Thymus (tissue), 11 donors: ENCODE results near the gene AMACR. TPM values are rescaled to one million over a fixed set of nuclear protein-coding genes. Genes with fewer than 3 reads are reported as not detected.

Experiments used
- DNase-seq, 9 donors: peaks; one replicate each; pipeline ENCODE4 v3.0.0-alpha.2; 2013; ENCODE audit warnings: low spot score in 9 of 9, low read depth in 6 of 9, missing footprints in 1 of 9
- H3K27ac ChIP-seq, 2 donors: one replicate each; pipeline ENCODE4 v1.5.1; 2013; ENCODE audit warnings: control low read depth in 1 of 2, low read depth in 1 of 2, low read length in 1 of 2, mild to moderate bottlenecking in 1 of 2, moderate library complexity in 1 of 2
- H3K27me3 ChIP-seq, 2 donors: one replicate each; pipeline ENCODE4 v1.5.1; 2013; ENCODE audit warnings: low read length in 1 of 2; ENCODE audit not compliant: control insufficient read depth in 2 of 2, insufficient read depth in 1 of 2
- H3K36me3 ChIP-seq, 2 donors: one replicate each; pipeline ENCODE4 v1.5.1; 2013; ENCODE audit warnings: low read length in 1 of 2, mild to moderate bottlenecking in 1 of 2, moderate library complexity in 1 of 2; ENCODE audit not compliant: control insufficient read depth in 2 of 2, insufficient read depth in 2 of 2
- H3K4me1 ChIP-seq, 2 donors: one replicate each; pipeline ENCODE4 v1.5.1; 2013; ENCODE audit warnings: low read length in 2 of 2; ENCODE audit not compliant: control insufficient read depth in 2 of 2, insufficient read depth in 2 of 2
- H3K4me3 ChIP-seq, 2 donors: one replicate each; pipeline ENCODE4 v1.5.1; 2013; ENCODE audit warnings: low read length in 2 of 2, control low read depth in 1 of 2, mild to moderate bottlenecking in 1 of 2
- H3K9me3 ChIP-seq, 2 donors: one replicate each; pipeline ENCODE4 v1.5.1; 2013; ENCODE audit warnings: low read length in 1 of 2, mild to moderate bottlenecking in 1 of 2; ENCODE audit not compliant: control insufficient read depth in 2 of 2, insufficient read depth in 1 of 2
- WGBS: extraction: QIAGEN DNeasy Blood & Tissue Kit; methylation state at CpG from one replicate; pipeline ENCODE4 v1.1.7; 2013; 5-methylcytosine and 5-hydroxymethylcytosine counted together
- polyA plus RNA-seq: library from polyadenylated mRNA; stranded (reverse); fragments of 200-250 nt; gene quantifications from one replicate; pipeline ENCODE4 v1.2.3, GENCODE V29; 2013
- total RNA-seq: library from RNA; stranded (reverse); fragments of 120-200 nt; gene quantifications from one replicate; pipeline ENCODE4 v1.2.4, GENCODE V29; 2013
- donor health status: healthy.

AMACR gene
- total and polyA plus RNA-seq, 2 donors = 7.5 to 7.8 TPM

- H3K4me3 ChIP-seq = no peak overlapping the region
- no peaks in the 10 kb centered on the region for H3K4me1 ChIP-seq
- no peak overlapping the region for H3K27ac ChIP-seq
- H3K9me3 ChIP-seq = no peaks in the 10 kb centered on the region
- 97% methylated on average over 4 of the region's 4 CpGs for WGBS
- H3K36me3 ChIP-seq = peaks cover 5 to 11% of the 10 kb centered on the region in 2 donors
- H3K27me3 ChIP-seq = no peaks in the 10 kb centered on the region
- no peak for DNase-seq
These were observed 43.6 kb upstream of the AMACR start for GRCh38 chr5:34051374-34051980.

GRCh38 chr5:34047774-34048572, 40.1 kb upstream of the AMACR start:
- DNase-seq = no peak
- no peak overlapping the region for H3K27ac ChIP-seq

GRCh38 chr5:34047143-34047542, 39.3 kb upstream of the AMACR start:
- H3K36me3 ChIP-seq = peaks cover 5 to 11% of the 10 kb centered on the region in 2 donors
- H3K27ac ChIP-seq = no peak overlapping the region
- H3K27me3 ChIP-seq = no peaks in the 10 kb centered on the region
- H3K4me1 ChIP-seq = peaks cover 0 to 12% of the 10 kb centered on the region in 2 donors
- WGBS = 97% methylated on average over 4 of the region's 4 CpGs
- H3K9me3 ChIP-seq = no peaks in the 10 kb centered on the region
- no peak for DNase-seq
- no peak overlapping the region for H3K4me3 ChIP-seq

More at GRCh38 chr5:34047774-34048572, 40.1 kb upstream of the AMACR start:
- no peak overlapping the region for H3K4me3 ChIP-seq
- peaks cover 5 to 11% of the 10 kb centered on the region in 2 donors for H3K36me3 ChIP-seq
- H3K9me3 ChIP-seq = no peaks in the 10 kb centered on the region
- no peaks in the 10 kb centered on the region for H3K27me3 ChIP-seq
- H3K4me1 ChIP-seq = peaks cover 0 to 10% of the 10 kb centered on the region in 2 donors

GRCh38 chr5:34045996-34046395, 38.1 kb upstream of the AMACR start:
- no peaks in the 10 kb centered on the region for H3K9me3 ChIP-seq
- peaks cover 0 to 3% of the 10 kb centered on the region in 2 donors for H3K36me3 ChIP-seq
- H3K27me3 ChIP-seq = no peaks in the 10 kb centered on the region
- H3K4me3 ChIP-seq = no peak overlapping the region
- no peak overlapping the region for H3K27ac ChIP-seq
- no peak for DNase-seq
- peaks cover 0 to 12% of the 10 kb centered on the region in 2 donors for H3K4me1 ChIP-seq

GRCh38 chr5:34045023-34045422, 37.2 kb upstream of the AMACR start:
- DNase-seq = peak in 1 of 9 donors; percentile 30
- Histone ChIP-seq H3K4me3 (no peak overlapping the region), H3K27me3 (no peaks in the 10 kb centered on the region), H3K27ac (no peak overlapping the region), H3K9me3 (no peaks in the 10 kb centered on the region), H3K4me1 (peaks cover 0 to 12% of the 10 kb centered on the region in 2 donors), H3K36me3 (peaks cover 0 to under 1% of the 10 kb centered on the region in 2 donors)
- 98% methylated on average over 3 of the region's 3 CpGs for WGBS

GRCh38 chr5:34043099-34043876, 35.4 kb upstream of the AMACR start, which contains the start of gene C1QTNF3:
Gene C1QTNF3 (minus strand): TSS chr5:34043213. CDS start chr5:34043125, 88 bp downstream.
- H3K9me3 ChIP-seq = no peaks in the 10 kb centered on the region
- peak in 5 of 9 donors; percentile 13 to 68 (median 18) for DNase-seq
- H3K4me1 ChIP-seq = peaks cover 0 to 12% of the 10 kb centered on the region in 2 donors
- no peak within 1 kb of the TSS for H3K4me3 ChIP-seq
- no peaks in the 10 kb centered on the region for H3K36me3 ChIP-seq
- H3K27ac ChIP-seq = peak within 1 kb of the TSS in 1 of 2 donors; percentile 14
- WGBS = 73% methylated on average over 10 of the region's 10 CpGs
- no peaks in the 10 kb centered on the region for H3K27me3 ChIP-seq

GRCh38 chr5:34042321-34042720, 34.5 kb upstream of the AMACR start:
- no peaks in the 10 kb centered on the region for H3K27me3 ChIP-seq
- H3K4me1 ChIP-seq = peaks cover 0 to 12% of the 10 kb centered on the region in 2 donors
- H3K27ac ChIP-seq = no peak overlapping the region
- no peaks in the 10 kb centered on the region for H3K36me3 ChIP-seq
- 82% methylated on average over 7 of the region's 7 CpGs for WGBS
- DNase-seq = no peak
- no peak overlapping the region for H3K4me3 ChIP-seq
- no peaks in the 10 kb centered on the region for H3K9me3 ChIP-seq

- H3K27ac ChIP-seq = no peak overlapping the region
- H3K36me3 ChIP-seq = no peaks in the 10 kb centered on the region
- H3K9me3 ChIP-seq = no peaks in the 10 kb centered on the region
- WGBS = 94% methylated on average over 1 of the region's 1 CpG
- no peak for DNase-seq
- no peaks in the 10 kb centered on the region for H3K27me3 ChIP-seq
- H3K4me3 ChIP-seq = no peak overlapping the region
- H3K4me1 ChIP-seq = peaks cover 0 to 12% of the 10 kb centered on the region in 2 donors
These were observed 33.6 kb upstream of the AMACR start for GRCh38 chr5:34041247-34041972.
